DOHH2 (cell line): Measurements from ENCODE around the gene MB21D2.

Experiments
- H3F3A ChIP-seq: fragments of 200-600 bp; sonication (generic), shearing (Covaris generic); 2 replicates; pipeline ENCODE4 v1.6.0; 2016; ENCODE audit warnings: antibody characterized with exemption, mild to moderate bottlenecking; ENCODE audit not compliant: control insufficient read depth, insufficient read depth
- H3K27ac ChIP-seq: fragments of 200-600 bp; sonication (generic); 2 replicates; pipeline ENCODE4 v1.5.1; 2014; ENCODE audit warnings: low read depth, mild to moderate bottlenecking, low read length, moderate library complexity
- H3K27me3 ChIP-seq: fragments of 200-600 bp; sonication (generic); 2 replicates; pipeline ENCODE4 v1.6.1; 2014; ENCODE audit warnings: mild to moderate bottlenecking, low read length, mixed read lengths; ENCODE audit not compliant: control insufficient read depth
- H3K36me3 ChIP-seq: fragments of 200-600 bp; sonication (generic); 2 replicates; pipeline ENCODE4 v1.6.1; 2014; ENCODE audit warnings: mild to moderate bottlenecking, low read length, moderate library complexity, mixed read lengths; ENCODE audit not compliant: control insufficient read depth
- H3K4me1 ChIP-seq: fragments of 200-600 bp; sonication (generic); 2 replicates; pipeline ENCODE4 v1.6.1; 2014; ENCODE audit warnings: mild to moderate bottlenecking, low read length, mixed read lengths; ENCODE audit not compliant: control insufficient read depth
- H3K4me2 ChIP-seq: fragments of 200-600 bp; sonication (generic); 2 replicates; pipeline ENCODE4 v1.6.0; 2014; ENCODE audit warnings: mild to moderate bottlenecking, low read length, moderate library complexity
- H3K4me3 ChIP-seq: fragments of 200-600 bp; sonication (generic); 2 replicates; pipeline ENCODE4 v1.5.1; 2014; ENCODE audit warnings: mild to moderate bottlenecking, low read length, mixed read lengths
- H3K79me2 ChIP-seq: fragments of 200-600 bp; sonication (generic); 2 replicates; pipeline ENCODE4 v1.6.1; 2014; ENCODE audit warnings: mild to moderate bottlenecking, low read length, mixed read lengths; ENCODE audit not compliant: control insufficient read depth
- H3K9me2 ChIP-seq: fragments of 200-600 bp; sonication (generic); replicated peaks from 2 replicates; pipeline ENCODE4 v1.6.1; 2014; ENCODE audit warnings: mild to moderate bottlenecking, low read length, mixed read lengths; ENCODE audit not compliant: control insufficient read depth
- H3K9me3 ChIP-seq: fragments of 200-600 bp; sonication (generic); 2 replicates; pipeline ENCODE4 v1.6.1; 2014; ENCODE audit warnings: antibody characterized with exemption, low read length, mixed read lengths; ENCODE audit not compliant: control insufficient read depth, insufficient read depth
- H4K20me1 ChIP-seq: fragments of 200-600 bp; sonication (generic); 2 replicates; pipeline ENCODE4 v1.6.0; 2014; ENCODE audit warnings: low read depth, mild to moderate bottlenecking, antibody characterized with exemption, low read length, moderate library complexity; ENCODE audit not compliant: control insufficient read depth, insufficient read depth
- CTCF ChIP-seq: fragments of 200-600 bp; sonication (generic); IDR thresholded peaks from one replicate; pipeline ENCODE4 v1.5.1; 2014; ENCODE audit warnings: antibody characterized with exemption, mild to moderate bottlenecking, low read depth, low read length; ENCODE audit not compliant: poor library complexity, severe bottlenecking
- EZH2phosphoT487 ChIP-seq: fragments of 200-600 bp; sonication (generic); IDR thresholded peaks from 2 replicates; pipeline ENCODE4 v1.6.1; 2017; ENCODE audit warnings: borderline replicate concordance, mild to moderate bottlenecking, antibody characterized with exemption, low read length, moderate library complexity, mixed read lengths

MB21D2 gene

DNA sequence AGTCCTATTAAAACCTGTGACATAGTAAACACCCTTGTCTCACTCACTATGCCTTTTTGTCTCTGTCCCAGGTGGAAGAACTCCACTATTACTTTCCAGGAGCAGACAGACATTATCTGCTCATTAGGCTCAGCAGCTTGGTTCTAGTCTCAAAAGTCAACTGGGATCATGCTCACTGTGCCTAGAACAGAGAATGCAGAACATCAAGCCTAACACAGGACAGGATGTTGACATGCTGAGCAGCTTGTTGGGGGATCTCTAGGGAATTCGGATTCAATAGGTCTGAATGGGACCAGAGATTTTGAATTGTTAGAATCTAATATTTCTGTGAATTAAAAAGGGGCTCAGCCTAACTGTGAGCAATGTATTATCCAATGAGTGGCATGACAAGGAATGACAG lies 6.4 kb downstream of the MB21D2 start:
- peaks cover 8% of the 10 kb centered on the region for H3K27me3 ChIP-seq

DNA sequence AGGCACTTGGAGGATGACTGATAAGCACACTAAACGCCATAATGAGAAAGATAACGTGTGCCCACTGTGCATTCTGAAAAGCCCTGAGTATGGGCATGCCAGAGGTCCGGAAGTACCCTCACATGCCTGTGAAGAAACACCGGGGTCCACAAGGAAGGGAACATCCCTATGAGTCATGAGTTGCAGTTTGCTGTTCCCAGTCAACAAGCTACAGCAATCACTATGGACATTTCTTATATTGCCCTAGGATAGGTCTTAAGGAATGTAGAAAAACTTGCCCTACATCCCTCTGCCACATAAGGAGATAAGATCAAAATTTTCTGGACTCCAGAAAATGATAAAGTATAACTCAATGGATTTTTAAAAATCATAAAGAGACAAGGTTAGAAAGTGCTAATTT lies 9.9 kb downstream of the MB21D2 start:
- no peaks in the 10 kb centered on the region for H3K9me3 ChIP-seq
- H3K36me3 ChIP-seq = no peaks in the 10 kb centered on the region
- H3K4me1 ChIP-seq = no peaks in the 10 kb centered on the region
- H4K20me1 ChIP-seq = no peaks in the 10 kb centered on the region
- H3K27me3 ChIP-seq = no peaks in the 10 kb centered on the region
- H3K9me2 ChIP-seq = no peaks in the 10 kb centered on the region
- H3K79me2 ChIP-seq = no peaks in the 10 kb centered on the region
- no peak overlapping the region for H3K4me2 ChIP-seq
- no peak overlapping the region for H3K27ac ChIP-seq
- TF ChIP-seq EZH2phosphoT487 (no peak), CTCF (no peak)
- no peak overlapping the region for H3K4me3 ChIP-seq
- H3F3A ChIP-seq = no peaks in the 10 kb centered on the region

More for the DNA sequence above, 6.4 kb downstream of the MB21D2 start:
- Histone ChIP-seq H3F3A (no peaks in the 10 kb centered on the region), H3K79me2 (no peaks in the 10 kb centered on the region), H3K4me3 (no peak overlapping the region), H3K4me2 (no peak overlapping the region), H3K4me1 (no peaks in the 10 kb centered on the region), H3K9me2 (no peaks in the 10 kb centered on the region), H3K36me3 (no peaks in the 10 kb centered on the region), H3K9me3 (no peaks in the 10 kb centered on the region), H4K20me1 (no peaks in the 10 kb centered on the region), H3K27ac (no peak overlapping the region)
- TF ChIP-seq CTCF = no peak
- TF ChIP-seq EZH2phosphoT487 = no peak

- H3K27me3 ChIP-seq = no peaks in the 10 kb centered on the region
- H3K4me2 ChIP-seq = no peak overlapping the region
- H3K9me3 ChIP-seq = no peaks in the 10 kb centered on the region
- H3K9me2 ChIP-seq = no peaks in the 10 kb centered on the region
- H3K4me1 ChIP-seq = no peaks in the 10 kb centered on the region
- no peak overlapping the region for H3K4me3 ChIP-seq
- no peak overlapping the region for H3K27ac ChIP-seq
- H4K20me1 ChIP-seq = no peaks in the 10 kb centered on the region
- no peaks in the 10 kb centered on the region for H3K36me3 ChIP-seq
- no peaks in the 10 kb centered on the region for H3F3A ChIP-seq
- no peak for TF ChIP-seq EZH2phosphoT487
- no peak for TF ChIP-seq CTCF
- no peaks in the 10 kb centered on the region for H3K79me2 ChIP-seq
Observed at GRCh38 chr3:192906940-192907339, 10.7 kb downstream of the MB21D2 start.
